Colonic mucosa (tissue), 4 donors: ENCODE results near the gene KCNJ16. TPM values are rescaled to one million over a fixed set of nuclear protein-coding genes. Genes with fewer than 3 reads are reported as not detected.
A peak's percentile ranks its signal among the peaks of the same experiment; 100 is the strongest.

Source experiments
- DNase-seq: peaks from one replicate; pipeline ENCODE4 v3.0.0-alpha.2; 2020
- H3K27ac ChIP-seq: fragments of 200-600 bp; one replicate; pipeline ENCODE4 v1.8.0; 2021
- H3K27me3 ChIP-seq: fragments of 200-600 bp; one replicate; pipeline ENCODE4 v1.8.0; 2021
- H3K36me3 ChIP-seq: fragments of 200-600 bp; one replicate; pipeline ENCODE4 v1.8.0; 2021
- H3K4me1 ChIP-seq: fragments of 200-600 bp; one replicate; pipeline ENCODE4 v1.8.0; 2021; ENCODE audit warnings: mild to moderate bottlenecking
- H3K4me3 ChIP-seq: fragments of 200-600 bp; one replicate; pipeline ENCODE4 v1.8.0; 2021
- H3K9ac ChIP-seq, 2 donors: one replicate each; pipeline ENCODE4 v1.7.0; 2013; ENCODE audit warnings: control low read depth in 2 of 2, low read depth in 2 of 2, low read length in 2 of 2
- H3K9me3 ChIP-seq: fragments of 200-600 bp; one replicate; pipeline ENCODE4 v1.8.0; 2021
- CTCF ChIP-seq: fragments of 200-600 bp; IDR thresholded peaks from one replicate; pipeline ENCODE4 v1.8.0; 2022; ENCODE audit warnings: antibody characterized with exemption, mild to moderate bottlenecking
- intact Hi-C: fragments of 100-400 bp; cut with DNase I; formaldehyde crosslinking; loops from one replicate; pipeline ENCODE4 v1.14.1; 2022
- total RNA-seq, 2 donors: library from RNA; stranded (reverse); fragmentation: NEBNext Ultra II Directional in 1 of 2; extraction: Animal tissue kit (Norgen Biotek cat#: 25700) in 1 of 2; gene quantifications; one replicate each; pipeline ENCODE4 v1.2.1, GENCODE V29; 2021
- donor health status: healthy.
- donor health status: DM: no; HTN: no; CAD: no.
- donor health status: DM: no; HTN: no; CAD: no.

The KCNJ16 gene
- total RNA-seq, 2 donors from 2014 or later, result 0.20 to 0.35 TPM

- Histone ChIP-seq H3K4me1 (peaks cover 3% of the 10 kb centered on the region), H3K4me3 (peak overlapping the region; percentile 74), H3K9me3 (no peaks in the 10 kb centered on the region), H3K9ac (peak overlapping the region in 1 of 2 donors; percentile 90), H3K27ac (no peak overlapping the region), H3K27me3 (no peaks in the 10 kb centered on the region), H3K36me3 (no peaks in the 10 kb centered on the region)
- no peak for TF ChIP-seq CTCF
- peak; percentile 21 for DNase-seq
- intact Hi-C loops, result no loop called here
These were observed 96.1 kb downstream of the KCNJ16 start for GRCh38 chr17:70171159-70171558.

- H3K9me3 ChIP-seq, result no peaks in the 10 kb centered on the region
- DNase-seq, result no peak
- H3K9ac ChIP-seq, result no peak overlapping the region
- H3K4me1 ChIP-seq, result peaks cover 3% of the 10 kb centered on the region
- intact Hi-C loops, result no loop called here
- no peak overlapping the region for H3K27ac ChIP-seq
- no peak for TF ChIP-seq CTCF
- H3K36me3 ChIP-seq, result no peaks in the 10 kb centered on the region
- no peak overlapping the region for H3K4me3 ChIP-seq
- no peaks in the 10 kb centered on the region for H3K27me3 ChIP-seq
These were observed 97.4 kb downstream of the KCNJ16 start for GRCh38 chr17:70172449-70172848.

GRCh38 chr17:70172923-70173322, 97.9 kb downstream of the KCNJ16 start:
- intact Hi-C loops, result no loop called here
- Histone ChIP-seq H3K9me3 (no peaks in the 10 kb centered on the region), H3K27me3 (no peaks in the 10 kb centered on the region), H3K27ac (no peak overlapping the region), H3K36me3 (no peaks in the 10 kb centered on the region), H3K9ac (no peak overlapping the region), H3K4me3 (no peak overlapping the region), H3K4me1 (peaks cover 3% of the 10 kb centered on the region)
- DNase-seq, result no peak
- no peak for TF ChIP-seq CTCF

- Histone ChIP-seq H3K27me3 (no peaks in the 10 kb centered on the region), H3K9me3 (no peaks in the 10 kb centered on the region), H3K9ac (no peak overlapping the region), H3K36me3 (no peaks in the 10 kb centered on the region), H3K4me1 (peaks cover 3% of the 10 kb centered on the region), H3K27ac (no peak overlapping the region), H3K4me3 (no peak overlapping the region)
- intact Hi-C loops, result no loop called here
- no peak for DNase-seq
- no peak for TF ChIP-seq CTCF
These were observed 98.7 kb downstream of the KCNJ16 start for GRCh38 chr17:70173681-70174080.

- no peaks in the 10 kb centered on the region for H3K9me3 ChIP-seq
These were observed 106.4 kb downstream of the KCNJ16 start for GRCh38 chr17:70181376-70181775.

More at GRCh38 chr17:70181376-70181775, 106.4 kb downstream of the KCNJ16 start:
- intact Hi-C loops, result no loop called here
- TF ChIP-seq CTCF, result no peak
- no peaks in the 10 kb centered on the region for H3K27me3 ChIP-seq
- no peaks in the 10 kb centered on the region for H3K36me3 ChIP-seq
- no peak overlapping the region for H3K27ac ChIP-seq
- H3K9ac ChIP-seq, result no peak overlapping the region
- DNase-seq, result no peak
- H3K4me1 ChIP-seq, result no peaks in the 10 kb centered on the region
- no peak overlapping the region for H3K4me3 ChIP-seq
